Right lobe of liver (tissue), 6 donors: ENCODE data around the gene SHMT1. TPM values are rescaled to one million over a fixed set of nuclear protein-coding genes. Genes with fewer than 3 reads are reported as not detected.

Experiments
- ATAC-seq, 4 donors: fragments of 200-7000 bp; cut with Tn5 transposase; one replicate each; pipeline ENCODE4 v1.9.1; 2020; ENCODE audit warnings: mild to moderate bottlenecking in 4 of 4, moderate library complexity in 4 of 4
- DNase-seq, 3 donors: peaks; one replicate each; pipeline ENCODE4 v3.0.0-alpha.2; 2020
- H3K27ac ChIP-seq, 3 donors: fragments of 200-600 bp; one replicate each; pipeline ENCODE4 v1.8.0; 2022
- H3K27me3 ChIP-seq, 2 donors: fragments of 200-600 bp; one replicate each; pipeline ENCODE4 v1.8.0; 2022
- H3K36me3 ChIP-seq, 4 donors: fragments of 200-600 bp; sonication (generic) in 1 of 4; one replicate each; pipeline versions ENCODE4 v1.5.1 to v1.8.0; 2017 to 2022; ENCODE audit warnings: control low read depth in 1 of 4
- H3K4me1 ChIP-seq, 4 donors: fragments of 200-600 bp; sonication (generic) in 1 of 4; one replicate each; pipeline versions ENCODE4 v1.5.1 to v1.8.0; 2017 to 2022; ENCODE audit warnings: control low read depth in 1 of 4
- H3K4me3 ChIP-seq, 3 donors: fragments of 200-600 bp; one replicate each; pipeline ENCODE4 v1.8.0; 2022
- H3K9me3 ChIP-seq, 4 donors: fragments of 200-600 bp; sonication (generic) in 1 of 4; one replicate each; pipeline versions ENCODE4 v1.5.1 to v1.8.0; 2017 to 2022; ENCODE audit warnings: control low read depth in 1 of 4
- POLR2A ChIP-seq: fragments of 450-650 bp; IDR thresholded peaks from one replicate; pipeline ENCODE4 v1.6.1; 2017; ENCODE audit warnings: antibody characterized with exemption, mild to moderate bottlenecking
- WGBS: methylation state at CpG from one replicate; pipeline ENCODE4 v1.1.6; 2018; ENCODE audit warnings: low coverage, low lambda C conversion rate; ENCODE audit not compliant: insufficient coverage; ENCODE audit errors: missing lambda C conversion rate; 5-methylcytosine and 5-hydroxymethylcytosine counted together
- intact Hi-C, 2 donors: fragments of 100-400 bp; cut with DNase I; formaldehyde crosslinking; loops; one replicate each; pipeline versions ENCODE4 v1.11.2 to v1.14.1; 2022
- total RNA-seq, 6 experiments: library from RNA; depleted of rRNA in 2 of 6; stranded (reverse); fragments of >200 nt in 2 of 6; fragmentation: NEBNext Ultra II Directional in 3 of 6; extraction: Animal tissue kit (Norgen Biotek cat#: 25700) in 3 of 6; gene quantifications; one replicate each; pipeline versions ENCODE4 v1.1.0 to v1.2.4, GENCODE V29; 2016 to 2023
- TF ChIP-seq, protein P1 (sequence below), 4 donors: fragments of 200-600 bp in 3 of 4; fragments of 450-650 bp in 1 of 4; IDR thresholded peaks; one replicate each; pipeline versions ENCODE4 v1.5.1 to v1.8.0; 2016 to 2022; ENCODE audit warnings: antibody characterized with exemption in 4 of 4, mild to moderate bottlenecking in 2 of 4
- donor health status: DM: no; HTN: yes; CAD: no.
- donor health status: DM: no; HTN: no; CAD: no.
- donor health status: DM: no; HTN: no; CAD: no.
- donor health status: DM: no; HTN: yes; CAD: no.
- donor health status: DM: no; HTN: yes; CAD: no.

Gene SHMT1
- total RNA-seq, 6 experiments from 2014 or later = 208 to 457 (median 284) TPM

DNA sequence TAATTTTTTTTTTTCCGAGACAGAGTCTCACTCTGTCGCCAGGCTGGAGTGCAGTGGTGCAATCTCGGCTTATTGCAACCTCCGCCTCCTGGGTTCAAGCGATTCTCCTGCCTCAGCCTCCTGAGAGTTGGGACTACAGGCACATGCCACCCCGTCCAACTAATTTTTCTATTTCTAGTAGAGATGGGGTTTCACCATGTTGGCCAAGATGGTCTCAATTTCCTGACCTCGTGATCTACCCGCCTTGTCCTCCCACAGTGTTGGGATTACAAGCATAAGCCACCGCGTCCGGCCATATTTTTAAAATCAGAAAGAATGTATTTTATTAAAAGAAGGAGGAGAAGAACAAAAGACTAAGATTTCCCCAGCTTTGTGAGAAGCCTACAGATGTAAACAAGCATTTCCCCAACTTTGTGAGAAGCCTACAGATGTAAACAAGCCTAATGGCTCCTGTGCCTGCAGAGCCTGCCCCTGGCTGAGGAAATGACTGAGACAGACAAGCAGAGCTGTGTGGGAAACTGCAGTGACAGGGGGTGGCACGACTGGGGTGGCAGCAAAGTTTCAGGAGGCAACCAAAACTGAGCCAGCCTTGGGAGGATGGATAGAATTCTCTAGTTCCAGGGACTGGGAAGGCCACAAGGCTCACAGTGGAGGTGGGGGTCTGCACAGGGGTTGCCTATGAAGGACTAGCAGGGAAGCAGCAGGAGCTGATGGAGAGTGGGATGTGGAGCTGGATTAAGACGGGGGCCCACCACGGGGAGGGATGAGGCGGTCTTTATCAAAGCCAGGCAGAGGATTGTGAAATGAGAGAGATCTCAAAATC lies 71.4 kb downstream of the SHMT1 start:
- intact Hi-C loops = no loop called here
- TF ChIP-seq POLR2A = no peak
- TF ChIP-seq, protein P1, sequence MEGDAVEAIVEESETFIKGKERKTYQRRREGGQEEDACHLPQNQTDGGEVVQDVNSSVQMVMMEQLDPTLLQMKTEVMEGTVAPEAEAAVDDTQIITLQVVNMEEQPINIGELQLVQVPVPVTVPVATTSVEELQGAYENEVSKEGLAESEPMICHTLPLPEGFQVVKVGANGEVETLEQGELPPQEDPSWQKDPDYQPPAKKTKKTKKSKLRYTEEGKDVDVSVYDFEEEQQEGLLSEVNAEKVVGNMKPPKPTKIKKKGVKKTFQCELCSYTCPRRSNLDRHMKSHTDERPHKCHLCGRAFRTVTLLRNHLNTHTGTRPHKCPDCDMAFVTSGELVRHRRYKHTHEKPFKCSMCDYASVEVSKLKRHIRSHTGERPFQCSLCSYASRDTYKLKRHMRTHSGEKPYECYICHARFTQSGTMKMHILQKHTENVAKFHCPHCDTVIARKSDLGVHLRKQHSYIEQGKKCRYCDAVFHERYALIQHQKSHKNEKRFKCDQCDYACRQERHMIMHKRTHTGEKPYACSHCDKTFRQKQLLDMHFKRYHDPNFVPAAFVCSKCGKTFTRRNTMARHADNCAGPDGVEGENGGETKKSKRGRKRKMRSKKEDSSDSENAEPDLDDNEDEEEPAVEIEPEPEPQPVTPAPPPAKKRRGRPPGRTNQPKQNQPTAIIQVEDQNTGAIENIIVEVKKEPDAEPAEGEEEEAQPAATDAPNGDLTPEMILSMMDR (IDR thresholded peaks at IDR 0.05) = no peak
- DNase-seq (no peak), ATAC-seq (no peak)
- no peaks in the 10 kb centered on the region for H3K9me3 ChIP-seq
- peaks cover 0 to 45% (median 15%) of the 10 kb centered on the region in 4 donors for H3K36me3 ChIP-seq
- no peak overlapping the region for H3K27ac ChIP-seq
- no peaks in the 10 kb centered on the region for H3K4me1 ChIP-seq
- 94% methylated on average over 15 of the region's 15 CpGs for WGBS
- no peaks in the 10 kb centered on the region for H3K27me3 ChIP-seq
- no peak overlapping the region for H3K4me3 ChIP-seq

DNA sequence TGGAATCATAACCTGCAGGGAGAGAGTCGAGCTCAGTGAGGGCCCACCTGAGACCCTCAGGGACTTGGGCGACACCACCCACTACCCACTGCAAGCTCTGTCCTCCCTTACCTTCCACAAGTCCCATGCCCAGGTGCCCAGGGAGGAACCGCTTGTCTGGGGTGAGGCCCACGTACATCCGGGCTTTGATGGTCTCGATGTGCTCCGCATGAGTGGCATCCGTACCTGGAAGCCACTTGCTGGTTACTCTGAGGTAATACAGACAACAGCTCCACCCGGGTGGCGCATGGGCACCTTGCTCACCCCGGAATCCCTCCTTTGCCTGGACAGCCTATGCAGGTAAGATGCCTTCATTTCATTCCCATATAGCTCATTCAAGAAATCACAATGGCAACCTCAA lies 78.1 kb downstream of the SHMT1 start:
- TF ChIP-seq, protein P1 (IDR thresholded peaks at IDR 0.05) = no peak
- no peak for TF ChIP-seq POLR2A
- no peaks in the 10 kb centered on the region for H3K4me1 ChIP-seq
- ATAC-seq (no peak), DNase-seq (no peak)
- H3K4me3 ChIP-seq = no peak overlapping the region
- intact Hi-C loops = no loop called here
- WGBS = 100% methylated on average over 1 of the region's 11 CpGs
- no peak overlapping the region for H3K27ac ChIP-seq
- no peaks in the 10 kb centered on the region for H3K9me3 ChIP-seq
- no peaks in the 10 kb centered on the region for H3K27me3 ChIP-seq
- peaks cover 5 to 75% (median 28%) of the 10 kb centered on the region in 4 donors for H3K36me3 ChIP-seq

DNA sequence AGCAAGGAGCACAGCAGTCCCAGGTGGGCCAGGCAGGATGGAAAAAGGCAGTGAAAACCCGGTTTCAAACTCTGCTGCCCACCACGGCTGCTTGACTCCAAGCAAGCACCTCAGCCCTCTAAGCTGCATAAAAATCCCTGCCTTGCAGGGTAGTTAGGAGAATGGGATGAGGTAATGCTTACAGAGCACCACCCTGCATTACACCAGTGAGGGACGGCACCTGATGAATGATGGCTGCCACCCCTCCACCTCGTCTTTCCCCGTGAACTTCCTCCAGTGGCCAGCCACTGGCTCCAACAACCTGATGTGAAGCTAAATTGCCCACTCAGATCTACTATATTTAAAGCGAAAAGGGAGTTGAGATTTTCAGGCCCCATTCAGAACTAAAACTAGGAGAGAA lies 81.6 kb downstream of the SHMT1 start:
- intact Hi-C loops = no loop called here
- H3K36me3 ChIP-seq = peaks cover 5 to 91% (median 33%) of the 10 kb centered on the region in 4 donors
- ATAC-seq (no peak), DNase-seq (no peak)
- H3K27ac ChIP-seq = no peak overlapping the region
- H3K4me3 ChIP-seq = no peak overlapping the region
- no peak for TF ChIP-seq POLR2A
- TF ChIP-seq, protein P1 (IDR thresholded peaks at IDR 0.05) = no peak
- no peaks in the 10 kb centered on the region for H3K27me3 ChIP-seq
- 97% methylated on average over 4 of the region's 6 CpGs for WGBS
- no peaks in the 10 kb centered on the region for H3K9me3 ChIP-seq
- no peaks in the 10 kb centered on the region for H3K4me1 ChIP-seq

DNA sequence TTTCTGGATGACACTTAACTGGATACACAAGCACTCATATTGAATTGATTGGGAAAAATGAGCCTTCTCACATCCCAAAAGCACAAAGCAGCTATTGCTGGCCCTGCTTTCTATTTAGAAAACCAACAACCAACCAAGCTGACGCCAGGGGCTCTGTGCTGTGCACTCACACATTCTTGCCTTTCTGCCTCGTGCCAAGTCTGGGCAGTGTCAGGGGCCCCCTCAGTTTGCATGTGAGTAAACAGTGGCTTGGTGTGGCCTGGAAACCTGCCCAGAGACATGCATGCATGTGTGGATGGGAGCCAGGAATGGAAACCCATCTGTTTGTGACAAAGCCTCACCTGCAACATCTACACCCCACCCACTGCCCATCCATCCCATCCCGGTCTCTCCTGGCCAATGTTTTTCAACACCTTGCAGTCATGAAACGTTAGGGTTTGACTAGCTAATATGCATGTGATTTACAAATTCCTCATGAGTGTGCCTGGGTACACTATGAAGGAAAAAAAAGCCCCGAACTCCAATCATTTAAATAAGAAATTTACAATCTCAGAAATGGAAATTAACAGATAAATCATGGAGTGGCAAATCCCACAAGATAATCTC lies 82.5 kb downstream of the SHMT1 start:
- intact Hi-C loops = no loop called here
- H3K27me3 ChIP-seq = no peaks in the 10 kb centered on the region
- ATAC-seq (no peak), DNase-seq (no peak)
- TF ChIP-seq, protein P1 (IDR thresholded peaks at IDR 0.05) = no peak
- TF ChIP-seq POLR2A = no peak
- no peak overlapping the region for H3K4me3 ChIP-seq
- H3K36me3 ChIP-seq = peaks cover 5 to 88% (median 38%) of the 10 kb centered on the region in 4 donors
- 61% methylated on average over 5 of the region's 5 CpGs for WGBS
- H3K27ac ChIP-seq = no peak overlapping the region
- H3K9me3 ChIP-seq = no peaks in the 10 kb centered on the region
- no peaks in the 10 kb centered on the region for H3K4me1 ChIP-seq
